Osteocyte (in vitro differentiated cells): ENCODE results near the gene MAPK14. TPM values are rescaled to one million over a fixed set of nuclear protein-coding genes. Genes with fewer than 3 reads are reported as not detected.

Source experiments
- DNase-seq: peaks from one replicate; pipeline ENCODE4 v3.0.0; 2021; ENCODE audit warnings: mixed read lengths; ENCODE audit not compliant: unreplicated experiment; ENCODE audit errors: extremely low spot score
- H3K27ac Mint-ChIP-seq: one replicate; pipeline ENCODE4 v1.8.0; 2021; ENCODE audit warnings: mild to moderate bottlenecking, mixed read lengths; ENCODE audit not compliant: unreplicated experiment
- H3K27me3 Mint-ChIP-seq: one replicate; pipeline ENCODE4 v1.8.0; 2021; ENCODE audit warnings: mixed read lengths; ENCODE audit not compliant: unreplicated experiment
- H3K36me3 Mint-ChIP-seq: one replicate; pipeline ENCODE4 v1.8.0; 2021; ENCODE audit warnings: mixed read lengths; ENCODE audit not compliant: unreplicated experiment
- H3K4me1 Mint-ChIP-seq: one replicate; pipeline ENCODE4 v1.8.0; 2021; ENCODE audit warnings: mixed read lengths; ENCODE audit not compliant: unreplicated experiment
- H3K4me3 Mint-ChIP-seq: one replicate; pipeline ENCODE4 v1.8.0; 2021; ENCODE audit warnings: mild to moderate bottlenecking, moderate library complexity, mixed read lengths; ENCODE audit not compliant: unreplicated experiment
- H3K9me3 Mint-ChIP-seq: one replicate; pipeline ENCODE4 v1.8.0; 2021; ENCODE audit warnings: mixed read lengths; ENCODE audit not compliant: unreplicated experiment
- CTCF ChIP-seq: fragments of 200-600 bp; sonication (generic); IDR thresholded peaks from 2 replicates; pipeline ENCODE4 v1.5.0; 2021; ENCODE audit warnings: antibody characterized with exemption, mild to moderate bottlenecking, moderate library complexity
- total RNA-seq: library from RNA; stranded (reverse); gene quantifications from 2 replicates; pipeline ENCODE4 v1.2.1, GENCODE V29; 2021

The MAPK14 gene
- total RNA-seq, 1 donor from 2014 or later = 38.8 TPM

GRCh38 chr6:36035225-36035624, 7.6 kb downstream of the MAPK14 start:
- Mint-ChIP-seq H3K4me3 (no peak overlapping the region), H3K27ac (no peak overlapping the region), H3K4me1 (peaks cover 44% of the 10 kb centered on the region), H3K9me3 (no peaks in the 10 kb centered on the region), H3K36me3 (peaks cover 3% of the 10 kb centered on the region), H3K27me3 (no peaks in the 10 kb centered on the region)
- no peak for TF ChIP-seq CTCF
- DNase-seq = no peak

- peak overlapping the region; percentile 29 for H3K27ac Mint-ChIP-seq
- H3K9me3 Mint-ChIP-seq = no peaks in the 10 kb centered on the region
- H3K27me3 Mint-ChIP-seq = no peaks in the 10 kb centered on the region
- H3K36me3 Mint-ChIP-seq = peaks cover 3% of the 10 kb centered on the region
- no peak overlapping the region for H3K4me3 Mint-ChIP-seq
- peaks cover 30% of the 10 kb centered on the region for H3K4me1 Mint-ChIP-seq
- DNase-seq = no peak
- TF ChIP-seq CTCF = no peak
These were observed 10.7 kb downstream of the MAPK14 start for GRCh38 chr6:36038120-36038876.

GRCh38 chr6:36039112-36039511, 11.5 kb downstream of the MAPK14 start:
- DNase-seq = no peak
- H3K4me1 Mint-ChIP-seq = peaks cover 23% of the 10 kb centered on the region
- TF ChIP-seq CTCF = no peak
- no peak overlapping the region for H3K4me3 Mint-ChIP-seq
- no peaks in the 10 kb centered on the region for H3K9me3 Mint-ChIP-seq
- no peaks in the 10 kb centered on the region for H3K27me3 Mint-ChIP-seq
- peaks cover 3% of the 10 kb centered on the region for H3K36me3 Mint-ChIP-seq
- peak overlapping the region; percentile 29 for H3K27ac Mint-ChIP-seq

GRCh38 chr6:36040958-36041357, 13.3 kb downstream of the MAPK14 start:
- no peaks in the 10 kb centered on the region for H3K27me3 Mint-ChIP-seq
- no peak overlapping the region for H3K27ac Mint-ChIP-seq
- no peak for TF ChIP-seq CTCF
- H3K4me1 Mint-ChIP-seq = peaks cover 19% of the 10 kb centered on the region
- H3K9me3 Mint-ChIP-seq = no peaks in the 10 kb centered on the region
- no peak for DNase-seq
- no peaks in the 10 kb centered on the region for H3K36me3 Mint-ChIP-seq
- H3K4me3 Mint-ChIP-seq = no peak overlapping the region

GRCh38 chr6:36042618-36043260, 15.1 kb downstream of the MAPK14 start:
- H3K4me1 Mint-ChIP-seq = peaks cover 19% of the 10 kb centered on the region
- DNase-seq = no peak
- no peak overlapping the region for H3K27ac Mint-ChIP-seq
- no peak overlapping the region for H3K4me3 Mint-ChIP-seq
- peaks cover 4% of the 10 kb centered on the region for H3K9me3 Mint-ChIP-seq
- H3K27me3 Mint-ChIP-seq = no peaks in the 10 kb centered on the region
- H3K36me3 Mint-ChIP-seq = no peaks in the 10 kb centered on the region
- TF ChIP-seq CTCF = no peak
